HG03469 (cell line): ENCODE data around the gene NEIL3.

Experiments used
- ATAC-seq: cut with Tn5 transposase; IDR thresholded peaks from one replicate; pipeline ENCODE4 v1.9.1; 2021; ENCODE audit warnings: mild to moderate bottlenecking, moderate library complexity, moderate number of reproducible peaks; ENCODE audit not compliant: unreplicated experiment

The NEIL3 gene

GRCh38 chr4:177309522-177310371, at the start of gene NEIL3:
TSS of gene NEIL3 (plus strand) at chr4:177309874. CDS start at chr4:177309954, 80 bp downstream.
- peak; percentile 87 for ATAC-seq

GRCh38 chr4:177263818-177264217, 45.9 kb upstream of the NEIL3 start:
- no peak for ATAC-seq

- no peak for ATAC-seq
Measured at GRCh38 chr4:177264788-177265422, 44.8 kb upstream of the NEIL3 start.

- no peak for ATAC-seq
Measured at GRCh38 chr4:177265729-177266128, 43.9 kb upstream of the NEIL3 start.

GRCh38 chr4:177266506-177266905, 43.2 kb upstream of the NEIL3 start:
- peak; percentile 97 for ATAC-seq

- ATAC-seq: no peak
Measured at GRCh38 chr4:177267911-177268310, 41.8 kb upstream of the NEIL3 start.

GRCh38 chr4:177271091-177271490, 38.6 kb upstream of the NEIL3 start:
- no peak for ATAC-seq

- ATAC-seq: no peak
Measured at GRCh38 chr4:177271915-177272766, 37.5 kb upstream of the NEIL3 start.

GRCh38 chr4:177275999-177276398, 33.7 kb upstream of the NEIL3 start:
- no peak for ATAC-seq

GRCh38 chr4:177281351-177281909, 28.2 kb upstream of the NEIL3 start:
- ATAC-seq: no peak

- no peak for ATAC-seq
Measured at GRCh38 chr4:177282284-177282835, 27.3 kb upstream of the NEIL3 start.

- ATAC-seq: no peak
Measured at GRCh38 chr4:177283167-177283566, 26.5 kb upstream of the NEIL3 start.

- ATAC-seq: no peak
Measured at GRCh38 chr4:177285953-177286352, 23.7 kb upstream of the NEIL3 start.

GRCh38 chr4:177287255-177287654, 22.4 kb upstream of the NEIL3 start:
- ATAC-seq: no peak

GRCh38 chr4:177288335-177288734, 21.3 kb upstream of the NEIL3 start:
- no peak for ATAC-seq

GRCh38 chr4:177290780-177291179, 18.9 kb upstream of the NEIL3 start:
- ATAC-seq: no peak

- ATAC-seq: no peak
Measured at GRCh38 chr4:177292171-177292570, 17.5 kb upstream of the NEIL3 start.

- ATAC-seq: no peak
Measured at GRCh38 chr4:177293208-177294033, 16.3 kb upstream of the NEIL3 start.

- no peak for ATAC-seq
Measured at GRCh38 chr4:177297785-177298391, 11.8 kb upstream of the NEIL3 start.
